PFSK-1 (cell line): ENCODE data around the gene ENPP6.

ENCODE experiments used
- FOXP2 ChIP-seq: optimal IDR thresholded peaks from 2 replicates; pipeline ENCODE3; 2011; ENCODE audit warnings: borderline replicate concordance, control low read depth, inconsistent platforms; ENCODE audit not compliant: insufficient read depth; ENCODE audit errors: extremely low read length, extremely low read depth
- POLR2AphosphoS5 ChIP-seq: IDR thresholded peaks from 2 replicates; pipeline ENCODE4 v1.6.1; 2012; ENCODE audit warnings: low read depth, mild to moderate bottlenecking, control low read depth, low read length, moderate library complexity
- REST ChIP-seq, 2 experiments: IDR thresholded peaks; 2 replicates each; pipeline versions ENCODE4 v1.6.1 to v1.8.0; 2011 to 2012; ENCODE audit warnings: low read depth in 2 of 2, low read length in 2 of 2, control low read depth in 1 of 2, inconsistent platforms in 1 of 2, mild to moderate bottlenecking in 1 of 2, moderate library complexity in 1 of 2; ENCODE audit not compliant: insufficient read depth in 1 of 2
- SIN3A ChIP-seq: IDR thresholded peaks from 2 replicates; pipeline ENCODE4 v1.6.1; 2012; ENCODE audit warnings: mild to moderate bottlenecking, low read length, moderate library complexity, borderline replicate concordance; ENCODE audit not compliant: insufficient read depth
- TAF1 ChIP-seq: IDR thresholded peaks from 2 replicates; pipeline ENCODE4 v1.6.1; 2012; ENCODE audit warnings: low read length, control low read depth, borderline replicate concordance; ENCODE audit not compliant: insufficient read depth

The ENPP6 gene

GRCh38 chr4:184192933-184193332 lies 24.7 kb downstream of the ENPP6 start:
- no peak for TF ChIP-seq TAF1
- TF ChIP-seq POLR2AphosphoS5 = no peak
- no peak for TF ChIP-seq SIN3A
- TF ChIP-seq FOXP2 = no peak
- TF ChIP-seq REST (IDR thresholded peaks at IDR 0.05; ENCODE audit: insufficient read depth in 1 of 2, low read depth in 2 of 2, low read length in 2 of 2) = no peak

DNA sequence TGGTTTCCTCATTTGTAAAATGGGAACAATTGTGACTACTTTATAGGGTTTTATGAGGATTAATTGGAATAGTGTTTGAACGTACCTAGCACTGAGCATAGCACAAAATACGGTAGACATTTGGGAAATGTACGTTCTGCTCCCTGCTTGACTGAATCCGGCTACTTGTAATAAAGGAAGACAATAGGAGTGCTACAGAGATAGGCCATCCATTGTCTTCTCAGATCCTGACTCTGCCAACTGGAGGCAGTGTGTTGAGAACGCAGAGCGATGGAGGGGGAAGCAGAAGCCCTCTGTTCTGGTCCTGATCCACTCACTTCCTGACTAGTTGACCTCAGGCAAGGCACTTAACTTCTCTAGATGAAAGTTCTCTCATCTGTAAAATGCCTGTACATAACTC lies 26.4 kb downstream of the ENPP6 start:
- TF ChIP-seq SIN3A (no peak), POLR2AphosphoS5 (no peak), FOXP2 (no peak), TAF1 (no peak), REST (IDR thresholded peaks at IDR 0.05; ENCODE audit: insufficient read depth in 1 of 2, low read depth in 2 of 2, low read length in 2 of 2) (no peak)

DNA sequence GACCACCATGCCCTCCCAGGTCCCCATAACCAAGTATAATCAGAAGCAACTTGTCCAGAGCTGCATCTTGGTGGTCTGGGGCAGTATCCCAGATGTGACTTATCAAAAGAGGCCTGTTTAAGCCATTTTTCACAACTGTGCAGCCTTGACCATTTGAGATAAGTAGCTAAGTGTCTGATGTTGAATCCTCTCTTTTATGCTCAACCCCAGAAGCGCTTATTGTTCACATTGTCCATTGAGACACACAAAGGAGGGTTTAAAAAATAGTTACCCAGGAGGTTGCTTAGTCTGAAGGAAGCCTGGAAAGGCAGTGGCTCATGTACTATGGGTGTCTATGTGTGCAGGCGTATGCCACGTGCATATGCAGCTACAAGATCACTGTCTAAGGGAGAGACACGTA lies 27.0 kb downstream of the ENPP6 start:
- TF ChIP-seq SIN3A (no peak), POLR2AphosphoS5 (no peak), FOXP2 (no peak), REST (IDR thresholded peaks at IDR 0.05; ENCODE audit: insufficient read depth in 1 of 2, low read depth in 2 of 2, low read length in 2 of 2) (no peak), TAF1 (no peak)

GRCh38 chr4:184189966-184190365 lies 27.7 kb downstream of the ENPP6 start:
- TF ChIP-seq SIN3A = no peak
- TF ChIP-seq POLR2AphosphoS5 = no peak

DNA sequence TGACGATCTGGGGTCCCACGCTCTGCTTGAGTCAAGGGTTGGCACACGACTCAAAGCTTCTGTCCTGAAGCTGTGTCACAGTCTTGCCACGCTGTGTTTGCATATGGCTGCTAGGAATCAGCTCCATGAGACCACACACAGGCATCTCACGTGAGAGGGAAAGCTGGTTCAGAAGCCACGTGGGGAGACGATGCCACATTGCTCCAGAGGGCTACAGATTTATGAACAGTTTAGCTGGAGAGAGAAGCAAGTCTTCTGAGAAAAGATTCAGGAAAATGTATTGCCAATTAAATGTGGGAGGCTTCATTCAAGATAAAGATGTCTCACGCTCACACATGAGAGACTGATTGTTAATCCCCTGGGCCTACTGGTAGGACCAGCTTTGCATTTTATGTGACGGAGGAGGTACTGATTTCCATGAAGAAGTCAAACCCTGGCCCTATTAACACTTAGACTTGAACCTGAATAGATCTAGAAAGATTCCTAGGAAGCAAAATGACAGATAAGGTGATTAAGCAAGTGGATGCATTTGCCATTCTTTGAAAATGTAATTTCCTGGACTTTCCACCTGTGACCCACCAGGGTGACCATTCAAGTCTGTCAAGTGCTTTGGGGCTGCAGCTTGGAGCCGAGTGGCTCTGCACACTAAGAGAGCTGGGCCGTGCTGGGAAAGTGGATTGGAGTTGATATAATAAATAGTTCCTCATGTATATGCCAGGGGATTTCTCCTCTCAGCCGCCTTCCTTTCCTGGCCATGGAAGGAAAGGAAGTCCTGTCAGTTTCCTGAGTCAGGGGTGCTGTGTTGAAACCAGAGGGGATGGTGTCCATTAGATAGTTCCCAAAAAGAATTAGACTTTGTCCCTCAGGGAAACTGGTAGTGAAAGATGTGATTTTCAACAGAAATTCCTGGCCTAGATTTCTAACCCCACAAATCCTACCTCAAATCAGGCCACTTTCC lies 29.0 kb downstream of the ENPP6 start:
- TF ChIP-seq POLR2AphosphoS5 (no peak), SIN3A (no peak), REST (IDR thresholded peaks at IDR 0.05; ENCODE audit: insufficient read depth in 1 of 2, low read depth in 2 of 2, low read length in 2 of 2) (no peak), FOXP2 (no peak), TAF1 (no peak)
